Effector CD8-positive, alpha-beta T cell (primary cell): ENCODE measurements around the gene METTL17.
A peak's percentile ranks its signal among the peaks of the same experiment; 100 is the strongest.
"Not testable (repeated sequence)": the region's sequence is repeated elsewhere in the genome, so short reads cannot be mapped to it uniquely, and the experiment has no call there.

ENCODE experiments used
- DNase-seq: peaks from one replicate; lab custom pipeline; 2025; lab: John Stamatoyannopoulos, UW
- total RNA-seq, 4 experiments: gene quantifications; one replicate each; lab custom pipeline; 2026; lab: John Stamatoyannopoulos, UW

Gene METTL17, protein sequence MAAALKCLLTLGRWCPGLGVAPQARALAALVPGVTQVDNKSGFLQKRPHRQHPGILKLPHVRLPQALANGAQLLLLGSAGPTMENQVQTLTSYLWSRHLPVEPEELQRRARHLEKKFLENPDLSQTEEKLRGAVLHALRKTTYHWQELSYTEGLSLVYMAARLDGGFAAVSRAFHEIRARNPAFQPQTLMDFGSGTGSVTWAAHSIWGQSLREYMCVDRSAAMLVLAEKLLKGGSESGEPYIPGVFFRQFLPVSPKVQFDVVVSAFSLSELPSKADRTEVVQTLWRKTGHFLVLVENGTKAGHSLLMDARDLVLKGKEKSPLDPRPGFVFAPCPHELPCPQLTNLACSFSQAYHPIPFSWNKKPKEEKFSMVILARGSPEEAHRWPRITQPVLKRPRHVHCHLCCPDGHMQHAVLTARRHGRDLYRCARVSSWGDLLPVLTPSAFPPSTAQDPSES
- 82.2 to 108 (median 93.1) reads per million in 4 experiments for total RNA-seq

DNA sequence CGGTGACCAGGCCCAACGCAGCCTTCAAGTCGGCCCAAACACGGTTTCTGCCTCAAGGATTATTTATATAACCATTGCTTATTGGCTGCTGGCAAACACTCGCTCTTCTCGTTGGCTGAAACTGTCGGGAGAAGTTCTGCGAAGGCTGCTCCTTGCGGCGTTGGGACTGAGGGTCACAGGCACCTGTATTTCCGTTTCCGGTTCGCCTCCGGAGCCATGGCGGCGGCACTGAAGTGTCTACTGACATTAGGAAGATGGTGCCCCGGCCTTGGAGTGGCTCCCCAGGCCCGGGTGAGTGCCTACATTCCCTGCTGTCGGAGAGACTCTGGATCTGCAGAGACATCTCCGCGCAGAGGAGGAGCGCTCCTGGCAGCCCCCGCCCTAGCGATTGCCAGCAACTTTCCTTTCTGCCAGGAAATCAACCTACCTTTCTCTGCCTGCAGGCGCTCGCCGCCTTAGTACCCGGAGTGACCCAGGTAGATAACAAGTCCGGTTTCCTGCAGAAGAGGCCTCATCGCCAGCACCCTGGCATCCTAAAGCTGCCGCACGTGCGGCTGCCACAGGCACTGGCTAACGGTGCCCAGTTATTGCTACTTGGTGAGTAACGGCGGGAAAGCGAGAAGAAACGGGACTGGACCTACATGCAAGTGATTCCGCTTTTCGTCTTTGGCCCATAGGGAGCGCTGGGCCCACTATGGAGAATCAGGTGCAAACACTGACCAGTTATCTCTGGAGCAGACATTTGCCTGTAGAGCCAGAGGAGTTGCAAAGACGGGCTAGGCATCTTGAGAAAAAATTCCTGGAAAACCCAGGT is at the start of gene METTL17:
Gene METTL17 (plus strand): TSS at position 194 of the 814 bp plus-strand sequence. CDS start 23 bp downstream, at position 217.
- DNase-seq = peak; percentile 72

DNA sequence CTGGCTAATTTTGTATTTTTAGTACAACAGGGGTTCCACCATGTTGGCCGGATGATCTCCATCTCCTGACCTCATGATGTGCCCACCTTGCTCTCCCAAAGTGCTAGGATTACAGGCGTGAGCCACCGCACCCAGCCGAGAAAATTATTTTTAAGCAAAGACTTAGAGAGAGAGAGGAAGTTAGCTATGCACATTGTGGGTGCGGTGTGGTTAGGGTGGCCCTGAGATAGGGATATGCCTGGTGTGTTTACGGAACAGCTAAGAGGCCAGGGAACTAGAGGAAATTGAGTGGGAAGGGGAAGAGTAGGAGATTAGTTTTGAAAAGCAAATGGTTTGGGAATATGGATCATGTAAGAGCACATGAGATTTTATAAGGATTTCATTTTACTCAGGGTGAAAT is 44.6 kb upstream of the METTL17 start:
- DNase-seq = not testable (repeated sequence)

DNA sequence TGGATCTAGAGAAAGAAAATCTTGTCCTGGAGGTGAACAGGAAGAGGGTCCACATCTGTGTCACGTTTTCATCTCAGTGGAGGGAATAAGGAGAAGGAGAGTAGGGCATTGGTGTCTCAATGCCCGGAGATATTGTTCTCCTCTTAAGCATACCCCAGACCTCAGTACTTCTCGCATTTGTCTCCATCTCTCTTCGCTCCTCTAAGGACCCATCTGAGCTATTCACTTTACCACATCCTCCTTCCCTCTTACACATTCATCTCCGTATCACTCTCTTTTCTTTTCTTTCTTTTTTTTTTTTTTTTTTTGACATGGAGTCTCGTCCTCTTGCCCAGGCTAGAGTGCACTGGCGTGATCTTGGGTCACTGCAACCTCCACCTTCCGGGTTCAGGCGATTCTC is 43.1 kb upstream of the METTL17 start:
- DNase-seq = not testable (repeated sequence)

DNA sequence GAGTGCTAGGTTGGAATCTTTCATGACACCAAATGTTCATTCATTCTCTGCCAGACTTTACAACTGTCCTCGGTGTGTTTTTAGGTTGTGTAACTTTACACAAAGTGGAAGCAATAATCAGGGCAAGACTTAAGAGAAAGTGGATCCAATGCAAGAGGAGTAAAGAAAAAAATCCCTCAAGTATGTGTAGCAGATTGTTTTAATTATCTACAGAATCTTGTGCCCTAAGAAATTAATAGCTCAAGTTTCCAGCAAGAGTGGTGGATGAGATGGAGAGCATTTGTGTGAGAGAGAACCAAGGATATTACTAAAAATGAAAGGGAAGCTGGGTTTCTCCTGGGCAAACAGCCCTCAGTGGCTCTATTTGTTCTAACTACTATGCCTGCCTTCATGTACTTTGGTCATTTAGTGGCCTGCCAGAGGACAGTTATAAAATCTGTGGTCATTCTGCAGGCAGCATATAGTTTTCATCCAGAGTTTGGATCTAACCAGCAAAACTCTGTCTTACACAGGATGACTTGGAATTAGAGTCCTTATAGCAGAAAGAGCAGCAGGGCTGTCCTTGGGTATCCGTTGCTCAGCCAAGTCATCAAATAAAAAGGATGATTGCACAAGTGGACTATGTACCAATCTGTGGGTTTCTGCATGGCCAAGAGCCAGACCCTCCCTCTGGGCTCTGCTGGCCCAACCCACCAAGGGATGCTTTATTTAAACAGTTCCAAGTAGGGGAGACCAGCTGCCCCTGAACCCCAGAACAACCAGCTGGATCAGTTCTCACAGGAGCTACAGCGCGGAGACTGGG is 34.8 kb upstream of the METTL17 start, which contains the start of gene RNASE2:
Gene RNASE2 (plus strand): TSS at position 752 of the 802 bp plus-strand sequence. CDS start 285 bp downstream, outside the sequence.
- DNase-seq = not testable (repeated sequence)

DNA sequence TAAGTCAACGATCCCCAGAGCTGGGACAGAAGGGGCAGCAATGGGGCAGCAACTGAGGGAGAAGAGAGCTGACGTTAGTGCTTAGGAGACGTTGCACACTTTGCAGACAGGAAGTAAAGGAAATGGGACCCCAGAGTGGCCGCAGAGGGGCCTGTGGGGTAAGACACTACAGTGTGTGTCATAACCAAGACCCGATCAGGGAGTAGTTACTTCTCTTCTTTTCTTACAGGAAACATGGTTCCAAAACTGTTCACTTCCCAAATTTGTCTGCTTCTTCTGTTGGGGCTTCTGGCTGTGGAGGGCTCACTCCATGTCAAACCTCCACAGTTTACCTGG is 34.3 kb upstream of the METTL17 start:
- DNase-seq = not testable (repeated sequence)

DNA sequence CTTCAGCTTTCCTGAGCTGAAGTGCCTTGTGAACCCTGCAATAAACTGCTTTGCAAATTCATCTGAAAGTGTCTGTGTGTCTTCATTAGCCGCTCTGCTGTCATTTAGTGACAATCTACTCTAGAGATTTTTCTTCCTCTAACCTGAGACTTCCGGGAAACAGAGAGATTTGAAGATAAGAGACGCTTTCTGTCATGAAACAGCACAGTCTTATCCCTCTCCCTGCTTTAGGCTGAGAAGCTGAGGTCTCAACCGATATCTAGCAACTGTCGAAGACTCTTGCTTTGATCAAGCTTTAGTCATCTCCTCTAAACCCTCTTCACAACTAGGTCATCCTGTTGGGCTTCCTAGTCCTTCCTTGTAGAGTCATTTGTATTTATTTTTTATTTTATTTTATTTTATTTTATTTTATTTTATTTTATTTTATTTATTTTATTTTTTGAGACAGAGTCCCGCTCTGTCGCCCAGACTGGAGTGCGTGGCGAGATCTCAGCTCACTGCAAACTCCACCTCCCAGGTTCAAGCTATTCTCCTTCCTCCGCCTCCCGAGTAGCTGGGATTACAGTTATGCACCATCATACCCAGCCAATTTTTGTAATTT is 33.3 kb upstream of the METTL17 start:
- DNase-seq = no peak

DNA sequence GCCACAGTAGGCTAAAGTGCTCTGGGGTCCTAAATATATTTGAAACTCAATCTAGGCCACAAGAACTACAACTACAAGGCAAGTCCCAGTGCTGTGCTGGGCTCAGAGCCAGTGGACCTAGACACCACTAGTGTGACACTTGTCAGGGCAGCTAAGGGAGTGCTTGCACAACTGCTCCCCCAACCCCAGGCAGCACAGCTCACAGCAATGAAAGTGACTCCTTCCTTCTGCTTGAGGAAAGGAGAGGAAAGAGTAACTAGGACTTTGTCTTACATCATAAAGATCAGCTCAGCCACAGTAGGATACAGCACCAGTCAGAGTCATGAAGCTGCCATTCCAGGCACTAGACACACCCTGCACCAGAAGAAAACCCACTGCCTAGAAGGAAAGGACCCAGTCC is 30.8 kb upstream of the METTL17 start:
- not testable (repeated sequence) for DNase-seq

DNA sequence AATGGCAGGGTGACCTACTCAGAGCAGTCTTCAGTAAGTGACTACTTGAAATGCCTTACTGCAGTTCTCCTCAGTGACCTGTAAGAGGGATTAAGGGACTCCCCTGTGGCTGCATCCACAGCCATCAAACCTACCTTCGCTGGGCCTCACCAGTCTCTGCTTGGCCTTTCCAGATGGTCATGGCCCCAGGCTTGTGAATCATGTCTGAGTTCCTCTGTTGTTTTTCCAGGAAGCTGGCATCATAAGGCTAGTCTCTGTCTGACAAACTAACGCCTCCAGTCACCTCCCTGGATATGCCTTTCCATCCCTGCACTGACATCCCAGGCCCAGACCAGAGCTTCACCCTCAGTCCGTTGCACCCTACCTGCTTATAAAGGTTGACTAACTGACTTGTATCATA is 20.4 kb upstream of the METTL17 start:
- no peak for DNase-seq

DNA sequence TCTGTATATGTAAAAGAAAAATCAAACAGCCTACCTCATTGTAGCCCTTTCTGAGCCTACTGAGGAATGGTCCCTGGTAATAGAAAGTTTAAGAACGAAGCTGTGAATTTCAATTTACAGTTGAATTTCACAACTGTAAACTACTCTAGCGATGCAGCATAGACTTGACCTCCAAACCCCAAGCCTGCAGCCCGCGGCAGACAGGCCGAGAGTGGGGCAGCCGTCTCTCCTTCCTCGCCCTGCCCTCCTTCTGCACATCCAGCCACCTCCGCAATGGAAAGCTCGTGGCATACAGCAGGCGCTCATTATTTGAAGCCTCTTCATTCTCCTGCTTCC is 19.2 kb upstream of the METTL17 start:
- DNase-seq = no peak

DNA sequence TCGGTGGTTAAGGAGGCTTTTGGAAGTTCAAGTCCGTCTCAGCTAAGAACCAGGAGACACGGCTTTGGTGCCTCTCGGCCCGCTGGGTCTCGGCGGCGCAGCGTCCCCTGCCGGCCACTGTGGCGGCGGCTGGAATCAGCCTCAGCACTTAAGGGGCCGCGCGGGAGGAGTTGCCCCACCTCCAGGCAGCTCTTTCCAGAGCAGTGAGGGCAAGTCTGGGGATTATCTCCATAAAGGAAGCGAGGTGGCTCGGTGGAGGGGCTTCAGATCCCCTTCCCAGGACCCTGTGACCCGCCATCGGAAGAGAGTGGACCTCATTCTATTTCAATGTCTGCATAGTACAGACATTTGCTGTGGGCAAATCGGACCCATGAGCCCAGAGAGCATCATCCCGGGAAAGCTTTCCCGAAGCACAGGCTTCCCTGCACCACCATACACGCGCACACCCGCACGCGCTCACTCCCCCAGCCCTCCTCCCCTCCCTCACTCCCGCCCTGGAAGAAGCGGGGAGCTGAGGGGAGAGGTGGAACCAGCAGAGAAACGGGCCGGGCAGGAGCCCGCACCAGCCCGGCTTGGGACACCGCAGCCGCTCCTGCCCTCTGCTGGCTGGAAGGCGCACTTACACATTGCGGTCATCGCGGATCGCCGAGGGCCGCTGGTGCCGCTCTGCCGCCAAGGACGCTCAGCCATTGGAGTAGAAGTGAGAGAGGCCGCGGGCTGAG is 18.6 kb upstream of the METTL17 start:
- DNase-seq = peak; percentile 62

DNA sequence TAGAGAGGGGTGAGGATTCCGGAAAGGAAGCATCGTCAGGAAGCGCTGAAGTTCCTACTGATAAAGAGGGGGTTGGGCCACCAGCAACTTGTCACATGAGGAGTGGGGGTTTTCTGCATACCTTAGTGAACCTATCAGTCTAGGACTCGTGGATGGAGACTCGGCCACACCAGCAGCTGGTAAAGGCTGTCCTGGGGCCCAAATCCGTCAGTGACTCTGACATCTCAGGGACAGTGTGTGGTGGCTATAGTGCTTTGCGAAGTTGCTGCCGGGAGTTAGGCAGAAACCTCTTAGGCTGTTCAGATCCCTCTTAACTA is 18.1 kb upstream of the METTL17 start:
- no peak for DNase-seq

DNA sequence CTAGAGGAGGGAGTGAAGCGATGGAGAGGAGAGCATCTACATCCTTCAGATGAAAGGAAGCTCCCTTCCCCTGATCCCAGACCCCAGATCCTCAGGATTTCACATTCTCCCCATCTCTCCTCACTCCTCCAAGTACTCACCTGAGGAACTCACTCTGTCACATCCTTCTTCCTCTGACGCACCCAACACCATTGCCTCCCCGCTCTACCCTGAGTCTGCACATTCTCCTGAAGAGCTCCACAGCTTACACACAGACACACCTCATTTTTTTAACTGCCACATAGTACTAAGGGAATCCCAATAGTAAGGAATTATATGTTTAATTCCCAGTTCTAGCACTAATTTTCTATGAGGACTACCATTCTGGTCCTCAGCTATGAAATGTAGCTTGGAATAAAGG is 16.3 kb upstream of the METTL17 start:
- no peak for DNase-seq

DNA sequence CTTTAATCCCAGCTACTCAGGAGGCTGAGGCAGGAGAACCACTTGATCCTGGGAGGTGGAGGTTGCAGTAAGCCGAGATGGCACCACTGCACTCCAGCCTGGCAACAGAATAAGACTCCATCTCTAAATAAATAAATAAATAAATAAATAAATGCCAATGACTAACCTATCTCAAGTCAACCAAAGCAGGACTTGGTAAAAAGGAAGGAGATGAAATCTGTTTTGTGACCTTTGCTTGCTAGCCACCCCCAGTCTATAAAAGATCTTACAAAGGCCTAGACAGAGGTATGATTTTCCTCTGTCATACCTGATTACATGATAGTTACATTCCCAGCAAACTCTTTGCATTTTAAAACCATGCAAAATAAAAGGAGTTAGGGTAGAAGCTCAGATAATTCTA is 13.5 kb upstream of the METTL17 start:
- no peak for DNase-seq

DNA sequence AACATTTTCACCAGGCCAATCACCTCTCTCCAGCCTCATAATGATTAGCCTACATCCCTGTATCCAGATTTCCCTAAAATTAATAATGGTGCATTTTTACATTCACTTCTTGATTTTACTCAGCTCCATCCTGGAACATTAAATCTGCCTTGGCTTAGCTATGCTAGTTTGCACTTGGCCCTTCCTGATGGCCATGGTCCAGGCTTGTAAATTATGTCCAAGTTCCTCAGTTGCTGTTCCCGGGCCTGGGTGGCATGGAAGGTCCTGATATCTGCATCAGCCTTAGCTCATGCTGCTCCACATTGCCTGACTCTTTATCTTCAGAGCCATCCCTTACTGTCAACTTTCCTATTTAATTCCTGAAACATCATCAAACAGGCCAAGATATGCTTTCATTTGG is 11.1 kb upstream of the METTL17 start:
- no peak for DNase-seq

DNA sequence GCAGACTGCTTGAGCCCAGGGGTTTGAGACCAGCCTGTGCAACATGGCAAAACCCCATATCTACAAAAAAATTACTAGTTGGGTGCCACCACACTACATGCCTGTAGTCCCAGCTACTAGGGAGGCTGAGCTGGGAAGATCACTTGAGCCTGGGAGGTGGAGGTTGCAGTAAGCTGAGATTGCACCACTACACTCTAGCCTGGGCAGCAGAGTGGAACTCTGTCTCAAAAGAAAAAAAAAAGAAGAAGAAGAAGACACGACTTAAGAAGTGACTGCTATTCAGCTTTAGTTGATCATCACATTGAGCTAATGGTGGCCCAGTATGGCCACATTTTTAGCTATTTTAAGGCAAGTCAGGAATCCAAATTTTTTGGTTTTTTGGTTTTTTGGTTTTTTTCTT is 8.9 kb upstream of the METTL17 start:
- DNase-seq = no peak

DNA sequence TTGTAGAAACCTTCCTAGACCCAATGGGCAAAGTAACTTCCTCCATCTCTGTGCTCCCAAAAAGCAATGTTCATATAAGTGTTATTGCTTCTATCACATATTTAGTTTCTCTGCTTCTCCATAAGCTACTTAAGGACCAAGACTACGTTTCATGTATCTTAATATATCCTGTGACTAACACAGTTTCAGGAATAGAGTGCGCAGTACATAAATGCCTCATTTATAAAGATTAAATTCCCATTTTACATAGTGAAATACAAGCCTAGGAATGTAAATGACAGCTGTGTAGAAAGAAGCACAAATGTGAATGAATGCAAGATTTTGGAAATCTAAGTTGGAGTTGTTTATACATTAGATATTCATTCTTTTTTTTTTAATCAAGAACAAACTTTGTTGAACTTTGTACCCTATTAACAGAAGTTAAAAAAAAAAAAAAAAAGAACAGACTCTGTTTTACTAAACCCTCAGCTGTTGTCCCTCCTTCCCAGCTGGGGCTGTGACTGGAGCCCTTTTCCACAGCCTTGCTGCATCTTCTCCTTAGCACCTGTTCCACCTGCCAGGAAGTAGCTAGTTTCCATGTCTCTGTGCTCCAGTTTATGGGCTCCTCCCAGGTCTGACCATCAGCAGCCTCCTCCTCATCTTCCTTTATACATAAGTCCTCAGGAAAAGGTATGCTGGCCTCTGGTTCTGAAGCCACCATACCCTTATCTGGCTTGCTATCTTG is 7.0 kb upstream of the METTL17 start:
- no peak for DNase-seq

DNA sequence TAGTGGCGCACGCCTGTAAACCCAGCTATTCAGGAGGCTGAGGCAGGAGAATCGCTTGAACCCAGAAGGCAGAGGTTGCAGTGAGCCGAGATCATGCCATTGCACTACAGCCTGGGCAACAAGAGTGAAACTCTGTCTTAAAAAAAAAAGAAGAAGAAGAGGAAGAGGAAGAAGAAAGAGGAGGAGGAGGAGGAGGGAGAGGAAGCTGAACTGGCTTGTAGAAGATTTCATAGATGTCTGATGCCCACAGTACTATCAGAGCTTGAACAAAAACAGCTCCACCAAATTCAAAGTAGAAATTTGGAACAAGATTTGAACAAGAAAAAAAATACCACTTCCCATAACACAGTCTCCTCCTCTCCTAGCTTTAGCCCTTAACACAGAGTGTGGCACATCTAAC is 4.1 kb upstream of the METTL17 start:
- DNase-seq = not testable (repeated sequence)

DNA sequence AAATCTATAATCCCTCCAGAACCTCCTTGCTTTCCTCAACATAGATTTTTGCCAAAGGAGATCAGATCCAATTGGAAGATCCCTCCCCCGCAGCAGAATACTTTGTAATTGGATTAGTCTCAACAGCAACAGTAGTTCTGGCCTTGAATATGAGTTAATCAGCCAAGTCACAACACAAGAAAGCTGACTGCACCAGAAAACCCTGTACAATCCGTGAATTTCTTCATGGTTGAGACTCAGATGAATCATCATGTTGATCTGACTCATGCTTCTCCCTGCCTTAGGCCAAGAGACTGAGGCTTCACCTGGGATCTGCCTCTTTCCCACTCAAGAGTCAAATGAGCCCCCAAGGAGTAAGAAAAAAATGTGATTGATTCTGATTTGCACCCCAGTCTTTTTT is 3.0 kb upstream of the METTL17 start:
- DNase-seq = no peak

DNA sequence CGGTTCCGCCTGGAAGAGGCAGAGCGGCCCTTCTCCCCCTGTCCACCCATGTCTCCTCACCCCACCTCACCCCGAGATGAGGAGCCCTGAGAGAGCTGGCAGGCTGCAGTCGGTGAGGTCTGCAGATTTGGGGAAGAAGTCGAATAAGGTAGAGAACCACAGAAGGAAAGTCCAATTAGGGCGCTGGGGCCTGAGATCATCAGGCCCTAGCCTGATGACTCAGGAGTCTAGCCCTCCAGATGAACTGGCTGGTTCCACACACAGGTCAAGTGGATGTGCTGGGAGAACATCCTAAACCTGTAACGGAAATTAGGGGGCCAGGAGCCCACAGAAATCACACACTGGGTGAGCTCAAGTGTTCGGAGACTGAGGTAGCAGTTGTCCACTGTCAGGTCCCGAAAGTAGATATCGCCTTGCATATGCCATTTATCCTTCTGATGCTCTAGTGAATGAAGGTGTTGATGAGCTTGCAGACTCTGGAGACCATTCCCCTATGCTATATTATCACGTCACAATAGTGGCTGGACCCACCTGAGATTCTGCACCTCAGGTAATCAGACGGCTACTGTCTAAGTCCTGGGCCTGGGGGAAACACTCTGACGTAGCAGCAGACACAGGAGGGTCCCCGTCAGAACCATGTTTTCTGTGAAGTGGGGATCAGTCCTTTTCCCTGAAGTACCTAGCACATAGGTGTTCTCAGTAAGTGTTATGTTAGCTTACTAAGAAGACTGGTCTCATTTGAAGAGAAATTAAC is 886 bp upstream of the METTL17 start:
- no peak for DNase-seq

DNA sequence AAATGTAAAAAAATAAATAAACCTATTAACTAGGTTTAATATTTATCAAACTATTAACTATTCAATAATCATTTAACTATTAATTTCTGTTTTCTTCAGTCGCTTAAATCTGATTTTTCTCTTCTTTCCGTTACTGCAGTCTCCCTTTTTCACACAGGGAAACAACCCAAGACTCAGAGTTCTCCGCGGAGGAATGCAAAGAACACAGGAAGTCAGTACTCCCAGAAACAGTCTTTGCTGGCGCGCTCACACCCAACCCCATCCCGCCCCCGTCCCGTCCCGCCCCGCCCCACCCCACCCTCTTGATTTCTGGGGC is 351 bp upstream of the METTL17 start:
- no peak for DNase-seq
